MM.1S (cell line): ENCODE results near the gene RET.

Experiments used
- DNase-seq: peaks from one replicate; pipeline ENCODE4 v3.0.0-alpha.2; 2015
- H2AFZ ChIP-seq: fragments of 300-600 bp; sonication (generic); 2 replicates; pipeline ENCODE4 v1.6.0; 2016; ENCODE audit warnings: antibody characterized with exemption, low read length
- H3F3A ChIP-seq: fragments of 300-600 bp; sonication (generic); 2 replicates; pipeline ENCODE4 v1.6.1; 2016; ENCODE audit warnings: mild to moderate bottlenecking, antibody characterized with exemption, low read length, moderate library complexity, mixed read lengths; ENCODE audit not compliant: insufficient read depth
- H3K27ac ChIP-seq: fragments of 300-600 bp; sonication (generic); 2 replicates; pipeline ENCODE4 v1.5.1; 2016; ENCODE audit warnings: mild to moderate bottlenecking, low read length
- H3K27me3 ChIP-seq: fragments of 300-600 bp; sonication (generic); replicated peaks from 2 replicates; pipeline ENCODE4 v1.6.0; 2016; ENCODE audit warnings: low read length; ENCODE audit not compliant: insufficient read depth
- H3K36me3 ChIP-seq: fragments of 300-600 bp; sonication (generic); replicated peaks from 2 replicates; pipeline ENCODE4 v1.6.1; 2016; ENCODE audit warnings: mild to moderate bottlenecking, low read length, mixed read lengths; ENCODE audit not compliant: insufficient read depth
- H3K4me1 ChIP-seq: fragments of 300-600 bp; sonication (generic); 2 replicates; pipeline ENCODE4 v1.6.1; 2016; ENCODE audit warnings: low read length, mixed read lengths
- H3K4me2 ChIP-seq: fragments of 300-600 bp; sonication (generic); 2 replicates; pipeline ENCODE4 v1.6.0; 2016; ENCODE audit warnings: low read depth, low read length
- H3K4me3 ChIP-seq: fragments of 300-600 bp; sonication (generic); 2 replicates; pipeline ENCODE4 v1.5.1; 2016; ENCODE audit warnings: low read length, mixed read lengths
- H3K79me2 ChIP-seq: fragments of 300-600 bp; sonication (generic); 2 replicates; pipeline ENCODE4 v1.6.1; 2016; ENCODE audit warnings: mixed run types, low read length, mixed read lengths
- H3K9ac ChIP-seq: fragments of 300-600 bp; sonication (generic); 2 replicates; pipeline ENCODE4 v1.6.1; 2016; ENCODE audit warnings: low read length, mixed read lengths
- H3K9me2 ChIP-seq: fragments of 300-600 bp; sonication (generic); replicated peaks from 2 replicates; pipeline ENCODE4 v1.6.1; 2016; ENCODE audit warnings: mild to moderate bottlenecking, low read length, mixed read lengths; ENCODE audit not compliant: insufficient read depth
- H3K9me3 ChIP-seq: fragments of 300-600 bp; sonication (generic); replicated peaks from 2 replicates; pipeline ENCODE4 v1.6.1; 2016; ENCODE audit warnings: mild to moderate bottlenecking, low read length, mixed read lengths; ENCODE audit not compliant: insufficient read depth
- H4K20me1 ChIP-seq: fragments of 300-600 bp; sonication (generic); 2 replicates; pipeline ENCODE4 v1.6.1; 2016; ENCODE audit warnings: mild to moderate bottlenecking, low read length, moderate library complexity, mixed read lengths; ENCODE audit not compliant: insufficient read depth
- CTCF ChIP-seq: fragments of 300-600 bp; sonication (generic); IDR thresholded peaks from 2 replicates; pipeline ENCODE4 v1.5.1; 2016; ENCODE audit warnings: antibody characterized with exemption, low read length, mixed read lengths
- EZH2 ChIP-seq: fragments of 300-600 bp; sonication (generic); optimal IDR thresholded peaks from 2 replicates; pipeline ENCODE3; 2017; ENCODE audit warnings: low read depth, mild to moderate bottlenecking, antibody characterized with exemption, low read length, mixed read lengths
- EZH2phosphoT487 ChIP-seq: fragments of 300-600 bp; sonication (generic); IDR thresholded peaks from 2 replicates; pipeline ENCODE4 v1.6.1; 2018; ENCODE audit warnings: antibody characterized with exemption, low read length

The RET gene

GRCh38 chr10:43084812-43085211 is 7.9 kb downstream of the RET start:
- Histone ChIP-seq H3K36me3 (no peaks in the 10 kb centered on the region), H3K79me2 (no peaks in the 10 kb centered on the region), H3K4me1 (0 out of 2 replicates have a peak, but pooled peaks cover 4% of the 10 kb centered on the region), H3K4me3 (no peak overlapping the region), H2AFZ (no peak overlapping the region), H3K27ac (no peak overlapping the region), H3K9me2 (no peaks in the 10 kb centered on the region), H3F3A (no peaks in the 10 kb centered on the region), H3K9ac (no peak overlapping the region), H4K20me1 (no peaks in the 10 kb centered on the region), H3K27me3 (no peaks in the 10 kb centered on the region), H3K9me3 (no peaks in the 10 kb centered on the region), H3K4me2 (no peak overlapping the region)
- TF ChIP-seq EZH2phosphoT487 = no peak
- no peak for DNase-seq

- DNase-seq = no peak
- H4K20me1 ChIP-seq = no peaks in the 10 kb centered on the region
- H3K27me3 ChIP-seq = no peaks in the 10 kb centered on the region
- no peak overlapping the region for H3K4me3 ChIP-seq
- H3K79me2 ChIP-seq = no peaks in the 10 kb centered on the region
- H2AFZ ChIP-seq = no peak overlapping the region
- no peak overlapping the region for H3K27ac ChIP-seq
- no peaks in the 10 kb centered on the region for H3K9me3 ChIP-seq
- TF ChIP-seq CTCF = no peak
- no peak for TF ChIP-seq EZH2phosphoT487
- no peak for TF ChIP-seq EZH2
- H3K36me3 ChIP-seq = no peaks in the 10 kb centered on the region
- H3K4me1 ChIP-seq = 0 out of 2 replicates have a peak, but pooled peaks cover 4% of the 10 kb centered on the region
- no peak overlapping the region for H3K4me2 ChIP-seq
- H3K9ac ChIP-seq = no peak overlapping the region
- no peaks in the 10 kb centered on the region for H3F3A ChIP-seq
- H3K9me2 ChIP-seq = no peaks in the 10 kb centered on the region
Measured at GRCh38 chr10:43086321-43086942, 9.6 kb downstream of the RET start.

GRCh38 chr10:43089519-43089918 is 12.7 kb downstream of the RET start:
- no peak for DNase-seq
- Histone ChIP-seq H3K9me3 (no peaks in the 10 kb centered on the region), H2AFZ (no peak overlapping the region), H4K20me1 (no peaks in the 10 kb centered on the region), H3K4me2 (no peak overlapping the region), H3K9me2 (no peaks in the 10 kb centered on the region), H3K27ac (no peak overlapping the region), H3F3A (no peaks in the 10 kb centered on the region), H3K79me2 (no peaks in the 10 kb centered on the region), H3K4me3 (no peak overlapping the region), H3K4me1 (no peaks in the 10 kb centered on the region), H3K36me3 (no peaks in the 10 kb centered on the region), H3K9ac (no peak overlapping the region), H3K27me3 (no peaks in the 10 kb centered on the region)
- no peak for TF ChIP-seq EZH2
- no peak for TF ChIP-seq CTCF
- TF ChIP-seq EZH2phosphoT487 = no peak

GRCh38 chr10:43090188-43090587 is 13.3 kb downstream of the RET start:
- no peak overlapping the region for H3K9ac ChIP-seq
- H3K79me2 ChIP-seq = no peaks in the 10 kb centered on the region
- TF ChIP-seq CTCF = no peak
- no peaks in the 10 kb centered on the region for H4K20me1 ChIP-seq
- no peak overlapping the region for H2AFZ ChIP-seq
- no peaks in the 10 kb centered on the region for H3K9me2 ChIP-seq
- H3K4me3 ChIP-seq = no peak overlapping the region
- H3K4me2 ChIP-seq = no peak overlapping the region
- no peaks in the 10 kb centered on the region for H3K9me3 ChIP-seq
- no peak overlapping the region for H3K27ac ChIP-seq
- DNase-seq = no peak
- no peaks in the 10 kb centered on the region for H3K27me3 ChIP-seq
- no peaks in the 10 kb centered on the region for H3F3A ChIP-seq
- no peaks in the 10 kb centered on the region for H3K36me3 ChIP-seq
- H3K4me1 ChIP-seq = no peaks in the 10 kb centered on the region
